A673 (cell line): ENCODE data around the gene SLC24A4.

ENCODE experiments used
- CTCF ChIP-seq: fragments of 300-800, 200-600 bp; sonication (generic); conservative IDR thresholded peaks from 2 replicates; pipeline ENCODE4 v1.5.1; 2017; ENCODE audit warnings: low read depth, mild to moderate bottlenecking, antibody characterized with exemption, low read length, moderate library complexity, mixed read lengths
- EZH2 ChIP-seq: fragments of 200-600 bp; sonication (generic); IDR thresholded peaks from 2 replicates; pipeline ENCODE4 v1.6.1; 2017; ENCODE audit warnings: borderline replicate concordance, low read depth, mild to moderate bottlenecking, mixed read lengths, antibody characterized with exemption, low read length; ENCODE audit not compliant: poor library complexity, severe bottlenecking

- TF ChIP-seq CTCF: no peak
- no peak for TF ChIP-seq EZH2
These were observed 33.7 kb downstream of the SLC24A4 start for GRCh38 chr14:92356677-92357076.
